ENCODE data around the gene LRRC1. TPM values are rescaled to one million over a fixed set of nuclear protein-coding genes. Genes with fewer than 3 reads are reported as not detected.

LRRC1 gene
- total and polyA plus RNA-seq, 10 of the 15 experiments (the other 5 are each of a cell fraction or from before 2014, with no cell fraction given) = 0.35 to 9.3 (median 0.63) TPM

GRCh38 chr6:53818858-53819609 lies 24.2 kb downstream of the LRRC1 start (continued):
- TF ChIP-seq, protein P1, sequence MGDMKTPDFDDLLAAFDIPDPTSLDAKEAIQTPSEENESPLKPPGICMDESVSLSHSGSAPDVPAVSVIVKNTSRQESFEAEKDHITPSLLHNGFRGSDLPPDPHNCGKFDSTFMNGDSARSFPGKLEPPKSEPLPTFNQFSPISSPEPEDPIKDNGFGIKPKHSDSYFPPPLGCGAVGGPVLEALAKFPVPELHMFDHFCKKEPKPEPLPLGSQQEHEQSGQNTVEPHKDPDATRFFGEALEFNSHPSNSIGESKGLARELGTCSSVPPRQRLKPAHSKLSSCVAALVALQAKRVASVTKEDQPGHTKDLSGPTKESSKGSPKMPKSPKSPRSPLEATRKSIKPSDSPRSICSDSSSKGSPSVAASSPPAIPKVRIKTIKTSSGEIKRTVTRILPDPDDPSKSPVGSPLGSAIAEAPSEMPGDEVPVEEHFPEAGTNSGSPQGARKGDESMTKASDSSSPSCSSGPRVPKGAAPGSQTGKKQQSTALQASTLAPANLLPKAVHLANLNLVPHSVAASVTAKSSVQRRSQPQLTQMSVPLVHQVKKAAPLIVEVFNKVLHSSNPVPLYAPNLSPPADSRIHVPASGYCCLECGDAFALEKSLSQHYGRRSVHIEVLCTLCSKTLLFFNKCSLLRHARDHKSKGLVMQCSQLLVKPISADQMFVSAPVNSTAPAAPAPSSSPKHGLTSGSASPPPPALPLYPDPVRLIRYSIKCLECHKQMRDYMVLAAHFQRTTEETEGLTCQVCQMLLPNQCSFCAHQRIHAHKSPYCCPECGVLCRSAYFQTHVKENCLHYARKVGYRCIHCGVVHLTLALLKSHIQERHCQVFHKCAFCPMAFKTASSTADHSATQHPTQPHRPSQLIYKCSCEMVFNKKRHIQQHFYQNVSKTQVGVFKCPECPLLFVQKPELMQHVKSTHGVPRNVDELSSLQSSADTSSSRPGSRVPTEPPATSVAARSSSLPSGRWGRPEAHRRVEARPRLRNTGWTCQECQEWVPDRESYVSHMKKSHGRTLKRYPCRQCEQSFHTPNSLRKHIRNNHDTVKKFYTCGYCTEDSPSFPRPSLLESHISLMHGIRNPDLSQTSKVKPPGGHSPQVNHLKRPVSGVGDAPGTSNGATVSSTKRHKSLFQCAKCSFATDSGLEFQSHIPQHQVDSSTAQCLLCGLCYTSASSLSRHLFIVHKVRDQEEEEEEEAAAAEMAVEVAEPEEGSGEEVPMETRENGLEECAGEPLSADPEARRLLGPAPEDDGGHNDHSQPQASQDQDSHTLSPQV (IDR thresholded peaks at IDR 0.05) = no peak
- no peak for TF ChIP-seq EP300 (IDR thresholded peaks at IDR 0.05; ENCODE audit: borderline replicate concordance in 1 of 2, control insufficient read depth in 1 of 2, low read depth in 2 of 2, low read length in 2 of 2)
- TF ChIP-seq KAT2A (conservative IDR thresholded peaks at IDR 0.05; ENCODE audit: control insufficient read depth, low read depth, low read length) = no peak
- TF ChIP-seq GABPA (IDR thresholded peaks at IDR 0.05; ENCODE audit: low read depth) = no peak
- no peak for TF ChIP-seq ZNF24 (IDR thresholded peaks at IDR 0.05)
- TF ChIP-seq JUND (IDR thresholded peaks at IDR 0.05; ENCODE audit: low read depth, low read length) = no peak
- TF ChIP-seq RELA (IDR thresholded peaks at IDR 0.05; ENCODE audit: borderline replicate concordance, partially characterized antibody) = no peak
- no peak for TF ChIP-seq PRDM15 (CRISPR knock-in tag; IDR thresholded peaks at IDR 0.05)
- no peak for TF ChIP-seq SMAD1 (IDR thresholded peaks at IDR 0.05; ENCODE audit: low read depth, partially characterized antibody)

Measured in GM12878 (cell line).